IPS-20b (cell line): ENCODE results near the gene ZFAND2B.
A peak's percentile ranks its signal among the peaks of the same experiment; 100 is the strongest.

Source experiments
- H3K27ac ChIP-seq: one replicate; pipeline ENCODE4 v1.5.1; 2013; ENCODE audit warnings: low read length
- H3K27me3 ChIP-seq: 2 replicates; pipeline ENCODE4 v1.6.1; 2013; ENCODE audit warnings: mild to moderate bottlenecking, low read length, inconsistent platforms; ENCODE audit not compliant: insufficient read depth
- H3K36me3 ChIP-seq: 2 replicates; pipeline ENCODE4 v1.6.1; 2013; ENCODE audit warnings: low read depth, mild to moderate bottlenecking, inconsistent platforms, low read length, moderate library complexity; ENCODE audit not compliant: insufficient read depth
- H3K4me1 ChIP-seq: 2 replicates; pipeline ENCODE4 v1.6.1; 2013; ENCODE audit warnings: mild to moderate bottlenecking, control low read depth, inconsistent platforms, low read length, moderate library complexity; ENCODE audit not compliant: insufficient read depth
- H3K4me3 ChIP-seq: 2 replicates; pipeline ENCODE4 v1.5.1; 2013; ENCODE audit warnings: mild to moderate bottlenecking, low read length, inconsistent platforms
- H3K9ac ChIP-seq: 2 replicates; pipeline ENCODE4 v1.6.1; 2013; ENCODE audit warnings: low read depth, mild to moderate bottlenecking, inconsistent platforms, low read length, moderate library complexity
- H3K9me3 ChIP-seq: 2 replicates; pipeline ENCODE4 v1.6.1; 2013; ENCODE audit warnings: mild to moderate bottlenecking, low read depth, low read length, inconsistent platforms; ENCODE audit not compliant: insufficient read depth

The ZFAND2B gene

GRCh38 chr2:219229305-219230058 is 22.9 kb downstream of the ZFAND2B start, which contains the start of the genes ANKZF1 and ATG9A:
ANKZF1 (plus strand) TSS chr2:219229806; CDS start chr2:219230258, 452 bp downstream.
ATG9A (minus strand) TSS chr2:219229636; CDS start chr2:219228024, 1,612 bp downstream.
- H3K36me3 ChIP-seq = peaks cover 44% of the 10 kb centered on the region
- H3K4me1 ChIP-seq = peaks cover 6% of the 10 kb centered on the region; the same call in 1 of the 2 replicates
- H3K27me3 ChIP-seq = no peaks in the 10 kb centered on the region
- H3K4me3 ChIP-seq = peak within 1 kb of the TSS; percentile 97
- no peaks in the 10 kb centered on the region for H3K9me3 ChIP-seq
- H3K27ac ChIP-seq = peak within 1 kb of the TSS; percentile 74
- H3K9ac ChIP-seq = peak within 1 kb of the TSS; percentile 91

- peak overlapping the region; percentile 74 for H3K27ac ChIP-seq
- peak overlapping the region; percentile 97 for H3K4me3 ChIP-seq
- H3K27me3 ChIP-seq = no peaks in the 10 kb centered on the region
- peaks cover 44% of the 10 kb centered on the region for H3K36me3 ChIP-seq
- H3K4me1 ChIP-seq = peaks cover 6% of the 10 kb centered on the region; the same call in 1 of the 2 replicates
- H3K9ac ChIP-seq = peak overlapping the region; percentile 91
- no peaks in the 10 kb centered on the region for H3K9me3 ChIP-seq
Measured at GRCh38 chr2:219230059-219230540, 23.5 kb downstream of the ZFAND2B start.

DNA sequence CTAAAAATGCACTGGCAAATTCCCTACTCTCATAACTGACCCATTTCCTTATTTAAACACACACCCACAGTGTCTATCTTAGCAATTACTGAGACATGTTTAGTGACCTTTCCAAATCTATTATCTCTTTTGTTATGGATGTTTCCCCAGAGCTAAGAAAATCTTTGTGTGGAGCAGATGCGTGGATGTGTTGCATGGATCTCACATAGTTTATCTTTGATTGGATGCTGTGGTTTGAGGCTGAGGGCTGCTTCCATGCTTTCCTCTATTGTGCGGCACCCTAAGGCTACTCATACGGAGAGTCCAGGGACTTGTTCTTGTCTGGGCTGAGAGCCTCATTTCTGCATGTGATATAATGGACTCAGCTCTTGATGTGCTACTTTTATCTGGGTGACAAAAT is 27.7 kb downstream of the ZFAND2B start:
- no peaks in the 10 kb centered on the region for H3K27me3 ChIP-seq
- no peak overlapping the region for H3K27ac ChIP-seq
- no peaks in the 10 kb centered on the region for H3K9me3 ChIP-seq
- no peak overlapping the region for H3K9ac ChIP-seq
- H3K4me3 ChIP-seq = no peak overlapping the region
- peaks cover 68% of the 10 kb centered on the region for H3K36me3 ChIP-seq
- no peaks in the 10 kb centered on the region for H3K4me1 ChIP-seq

DNA sequence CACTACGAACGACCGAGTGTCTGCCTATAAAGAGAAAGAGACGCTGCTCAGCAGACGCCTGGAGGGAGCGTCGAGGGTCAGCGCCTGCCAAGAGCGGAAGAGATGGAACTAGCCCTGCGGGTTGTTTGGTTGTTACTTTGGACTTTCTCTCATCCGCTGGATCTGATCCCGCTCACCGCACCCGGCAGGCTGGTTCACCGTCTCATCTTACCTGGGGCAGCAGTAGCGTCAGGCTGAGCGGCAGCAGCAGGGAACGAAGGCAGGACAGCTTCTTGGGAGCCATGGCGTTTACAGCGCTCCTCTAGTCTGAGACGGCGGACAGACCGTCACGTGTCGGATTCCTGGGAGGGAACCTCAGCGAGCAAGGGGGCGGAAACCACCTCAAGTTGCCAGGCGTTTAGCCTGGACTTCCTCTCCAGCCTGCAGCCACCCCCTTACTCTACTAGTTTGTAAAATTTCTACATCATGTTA is 36.7 kb downstream of the ZFAND2B start:
- H3K4me3 ChIP-seq = no peak overlapping the region

DNA sequence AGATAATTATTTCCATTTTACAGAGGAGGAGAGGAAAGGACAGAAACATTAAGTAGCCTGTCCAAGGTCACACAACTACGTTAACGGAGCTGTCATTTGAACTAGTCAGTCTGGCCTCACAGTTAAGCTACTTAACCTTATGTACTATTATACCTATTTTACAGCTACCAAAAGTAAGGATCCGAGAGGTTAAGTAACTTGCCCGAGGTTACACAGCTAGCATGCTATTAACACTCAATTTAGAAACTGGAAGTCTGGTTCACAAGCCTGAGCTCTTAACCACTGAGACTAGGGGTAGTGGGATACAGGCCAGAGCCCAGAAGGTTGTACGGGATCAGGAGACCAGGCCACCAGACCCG is 38.2 kb downstream of the ZFAND2B start:
- Histone ChIP-seq H3K4me1 (peaks cover 11% of the 10 kb centered on the region), H3K9ac (peak overlapping the region; percentile 98; the same call in 1 of the 2 replicates), H3K9me3 (no peaks in the 10 kb centered on the region), H3K36me3 (peaks cover 20% of the 10 kb centered on the region), H3K27ac (peak overlapping the region; percentile 69), H3K4me3 (peak overlapping the region; percentile 97), H3K27me3 (no peaks in the 10 kb centered on the region)

More for the DNA sequence above, 36.7 kb downstream of the ZFAND2B start:
- Histone ChIP-seq H3K9me3 (no peaks in the 10 kb centered on the region), H3K27ac (no peak overlapping the region), H3K4me1 (peaks cover 4% of the 10 kb centered on the region; the same call in 1 of the 2 replicates), H3K9ac (no peak overlapping the region), H3K36me3 (peaks cover 13% of the 10 kb centered on the region), H3K27me3 (no peaks in the 10 kb centered on the region)

DNA sequence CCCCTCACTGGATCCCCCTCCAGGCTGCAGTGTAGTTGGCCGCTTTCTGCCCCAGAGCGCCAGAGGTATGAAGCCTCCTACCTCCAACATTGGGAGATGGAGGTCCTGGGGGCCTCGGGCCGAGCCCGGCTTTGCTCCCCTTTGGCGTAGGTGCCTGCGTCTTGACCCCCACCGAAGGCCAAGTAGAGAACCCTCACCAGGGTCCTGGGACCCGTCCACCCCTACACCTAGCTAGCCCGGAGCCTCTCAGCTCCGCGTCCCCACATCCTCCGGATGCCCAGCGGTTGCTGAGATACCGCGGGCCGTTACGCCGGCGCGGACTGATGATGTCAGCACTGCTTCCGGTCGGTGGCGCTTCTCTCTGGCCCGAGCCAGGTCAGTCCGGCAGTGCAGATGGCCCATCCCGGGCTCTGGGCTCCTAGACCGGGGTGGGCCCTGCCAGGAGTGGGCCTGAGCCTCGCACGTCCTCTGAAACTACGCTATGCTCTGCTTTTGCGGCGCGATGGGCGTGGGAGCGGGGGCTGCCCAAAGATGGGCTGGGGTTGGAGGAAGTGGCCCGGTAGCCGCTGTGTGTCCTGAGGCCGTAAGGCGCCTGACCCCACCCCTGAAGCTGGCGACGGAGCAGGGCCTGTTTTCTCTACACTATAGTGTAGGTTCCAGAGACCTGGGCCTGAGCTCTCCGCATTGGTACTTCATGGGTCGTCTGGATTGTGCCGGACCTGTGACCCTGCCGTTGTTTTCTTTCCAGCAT is 38.7 kb downstream of the ZFAND2B start, which contains the start of the genes GLB1L and STK16:
TSS of gene GLB1L (minus strand) at position 297 of the 751 bp plus-strand sequence. CDS start 1,871 bp downstream, outside the sequence.
TSS of gene STK16 (plus strand) at position 332 of the 751 bp plus-strand sequence. CDS start 521 bp downstream, outside the sequence.
- peak within 1 kb of the TSS; percentile 97 for H3K4me3 ChIP-seq
- H3K9ac ChIP-seq = peak within 1 kb of the TSS; percentile 98
- peaks cover 25% of the 10 kb centered on the region for H3K36me3 ChIP-seq
- H3K27ac ChIP-seq = peak within 1 kb of the TSS; percentile 69
- no peaks in the 10 kb centered on the region for H3K9me3 ChIP-seq
- peaks cover 11% of the 10 kb centered on the region for H3K4me1 ChIP-seq
- no peaks in the 10 kb centered on the region for H3K27me3 ChIP-seq

- Histone ChIP-seq H3K4me1 (peaks cover 11% of the 10 kb centered on the region), H3K27me3 (no peaks in the 10 kb centered on the region), H3K36me3 (peaks cover 30% of the 10 kb centered on the region), H3K9me3 (no peaks in the 10 kb centered on the region), H3K9ac (peak overlapping the region; percentile 98), H3K4me3 (peak overlapping the region; percentile 97), H3K27ac (peak overlapping the region; percentile 69)
Measured at GRCh38 chr2:219245899-219246230, 39.3 kb downstream of the ZFAND2B start.

DNA sequence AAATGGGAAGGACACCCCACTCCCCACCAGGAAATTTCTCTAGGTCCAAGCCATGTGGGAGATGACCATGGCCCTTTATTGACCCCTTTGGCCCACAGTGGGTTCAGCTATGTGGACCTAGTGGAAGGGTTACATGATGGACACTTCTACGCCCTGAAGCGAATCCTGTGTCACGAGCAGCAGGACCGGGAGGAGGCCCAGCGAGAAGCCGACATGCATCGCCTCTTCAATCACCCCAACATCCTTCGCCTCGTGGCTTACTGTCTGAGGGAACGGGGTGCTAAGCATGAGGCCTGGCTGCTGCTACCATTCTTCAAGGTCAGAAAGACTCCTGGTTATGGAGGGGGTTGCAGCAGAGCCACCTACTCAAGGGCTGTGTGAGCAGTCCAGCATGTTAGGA is 40.0 kb downstream of the ZFAND2B start:
- Histone ChIP-seq H3K4me1 (peaks cover 11% of the 10 kb centered on the region), H3K9ac (peak overlapping the region; percentile 98; the same call in 1 of the 2 replicates), H3K27ac (no peak overlapping the region), H3K9me3 (no peaks in the 10 kb centered on the region), H3K27me3 (peaks cover 5% of the 10 kb centered on the region), H3K4me3 (peak overlapping the region; percentile 97; the same call in 1 of the 2 replicates), H3K36me3 (peaks cover 30% of the 10 kb centered on the region)

- no peak overlapping the region for H3K9ac ChIP-seq
- no peaks in the 10 kb centered on the region for H3K9me3 ChIP-seq
- peaks cover 30% of the 10 kb centered on the region for H3K36me3 ChIP-seq
- H3K27me3 ChIP-seq = peaks cover 19% of the 10 kb centered on the region
- H3K4me3 ChIP-seq = no peak overlapping the region
- H3K4me1 ChIP-seq = peaks cover 18% of the 10 kb centered on the region
- no peak overlapping the region for H3K27ac ChIP-seq
Measured at GRCh38 chr2:219247678-219248642, 41.4 kb downstream of the ZFAND2B start.

DNA sequence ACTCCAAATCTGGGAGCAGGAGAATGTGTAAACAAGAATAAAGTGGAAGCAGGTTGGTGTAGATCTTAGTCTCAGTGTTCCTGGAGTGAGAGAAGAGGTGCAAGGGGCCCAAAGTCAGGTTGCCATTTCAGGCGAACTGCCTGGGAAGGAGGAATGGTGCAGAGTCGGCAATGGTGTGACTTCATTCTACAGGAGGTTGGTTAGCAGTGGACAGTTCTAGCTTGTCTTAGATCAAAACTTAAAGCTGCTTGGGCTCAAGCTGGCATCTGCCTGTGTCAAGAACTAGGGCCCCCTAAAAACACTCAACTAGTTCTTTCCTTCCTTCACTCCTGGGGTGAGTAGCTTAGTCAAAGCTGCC is 42.2 kb downstream of the ZFAND2B start:
- Histone ChIP-seq H3K27me3 (peaks cover 27% of the 10 kb centered on the region), H3K9ac (peak overlapping the region; percentile 30; the same call in 1 of the 2 replicates), H3K36me3 (peaks cover 30% of the 10 kb centered on the region), H3K27ac (no peak overlapping the region), H3K4me1 (peaks cover 18% of the 10 kb centered on the region), H3K4me3 (no peak overlapping the region), H3K9me3 (no peaks in the 10 kb centered on the region)
